LNCAP (cell line): Measurements from ENCODE around the gene MRRF.

Experiments used
- CTCF ChIP-seq: fragments of 450-650 bp; IDR thresholded peaks from 2 replicates; pipeline ENCODE4 v1.5.1; 2017; ENCODE audit warnings: mild to moderate bottlenecking

MRRF gene

GRCh38 chr9:122232796-122233306 is 31.8 kb upstream of the MRRF start:
- TF ChIP-seq CTCF: no peak

- TF ChIP-seq CTCF: no peak
Observed at GRCh38 chr9:122234022-122234748, 30.5 kb upstream of the MRRF start.

GRCh38 chr9:122236681-122237080 is 28.0 kb upstream of the MRRF start:
- no peak for TF ChIP-seq CTCF

GRCh38 chr9:122239722-122240121 is 25.0 kb upstream of the MRRF start:
- no peak for TF ChIP-seq CTCF

- no peak for TF ChIP-seq CTCF
Observed at GRCh38 chr9:122244349-122244748, 20.3 kb upstream of the MRRF start.

GRCh38 chr9:122246666-122247065 is 18.0 kb upstream of the MRRF start:
- no peak for TF ChIP-seq CTCF

GRCh38 chr9:122248448-122248865 is 16.2 kb upstream of the MRRF start:
- TF ChIP-seq CTCF: no peak

GRCh38 chr9:122251351-122251750 is 13.3 kb upstream of the MRRF start:
- no peak for TF ChIP-seq CTCF
